ENCODE measurements around the gene ZNF174. TPM values are rescaled to one million over a fixed set of nuclear protein-coding genes. Genes with fewer than 3 reads are reported as not detected.

The ZNF174 gene
- total and polyA plus RNA-seq, 2 of the 4 experiments (the other 2 are of a cell fraction): 7.2 to 10.6 TPM

DNA sequence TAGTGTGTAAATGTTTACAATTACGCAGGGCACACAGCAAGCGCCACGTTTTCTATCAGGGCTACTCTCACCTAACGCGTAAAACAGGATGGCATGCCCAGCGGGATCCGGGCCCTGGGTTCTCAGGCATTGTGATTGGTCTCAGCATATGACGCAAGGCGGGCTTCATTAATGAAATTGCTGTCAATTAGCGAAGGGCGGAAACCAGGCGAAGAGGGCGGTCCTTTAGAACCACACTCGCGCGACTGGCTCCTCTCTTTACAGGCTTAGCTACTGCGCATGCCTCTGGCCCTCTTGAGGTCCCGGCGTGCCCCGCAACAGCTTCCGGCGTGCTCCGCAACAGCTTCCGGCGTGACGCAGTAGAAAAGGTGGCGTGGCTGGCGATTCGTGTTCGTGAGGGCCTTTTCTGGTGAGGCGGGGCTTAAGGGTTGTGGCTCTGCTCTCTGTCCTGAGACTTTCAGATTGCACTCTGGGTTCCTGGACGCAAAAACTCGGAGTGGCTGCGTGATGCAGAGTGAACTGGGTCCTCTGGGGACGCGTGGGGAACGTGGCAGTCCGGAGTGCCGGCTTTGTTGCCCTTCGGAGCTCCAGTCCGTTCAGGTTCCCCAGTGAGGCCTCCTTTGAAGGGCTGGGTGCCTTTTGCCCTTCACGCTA, 36.1 kb upstream of the ZNF174 start:
- peak overlapping the region; percentile 91 to 98 for H4K8ac ChIP-seq (ENCODE audit: low read depth in 2 of 2, low read length in 2 of 2)
- peak overlapping the region; percentile 77 for H3K27ac ChIP-seq (ENCODE audit: insufficient read depth, low read length)
- H3K4me1 ChIP-seq (ENCODE audit: control insufficient read depth, insufficient read depth, low read length): no peaks in the 10 kb centered on the region
- no peaks in the 10 kb centered on the region for H3K27me3 ChIP-seq (ENCODE audit: control insufficient read depth, insufficient read depth, low read length)
- H3K4me2 ChIP-seq (ENCODE audit: low read depth, low read length): peak overlapping the region; percentile 66
- no TSS peak for BruUV-seq (replicated peaks)
- H3K9me1 ChIP-seq (ENCODE audit: insufficient read depth, low read length): no peaks in the 10 kb centered on the region
- dilution Hi-C loops (cut with HindIII; ENCODE audit: low sequenced_read_pairs, unreplicated experiment): no loop called here
- in situ Hi-C loops (cut with MboI; ENCODE audit: low sequenced_read_pairs): no loop called here
- peak overlapping the region; percentile 57 for H3K9ac ChIP-seq (ENCODE audit: low read depth, low read length)
- intact Hi-C loops (cut with micrococcal nuclease): no loop called here
- H3K4ac ChIP-seq (ENCODE audit: low read depth, low read length): peak overlapping the region; percentile 84
- peak overlapping the region; percentile 98 for H2AK9ac ChIP-seq (replicated peaks; ENCODE audit: low read depth, low read length, poor library complexity)
- H3K36me3 ChIP-seq (ENCODE audit: control insufficient read depth, insufficient read depth, low read length): no peaks in the 10 kb centered on the region
- peak overlapping the region; percentile 13; the same call in 1 of the 2 replicates for H3K18ac ChIP-seq (ENCODE audit: low read depth, low read length)
- peak overlapping the region; percentile 22; the same call in 1 of the 2 replicates for H2BK20ac ChIP-seq (ENCODE audit: low read depth, low read length)
- peak overlapping the region; percentile 79 for H3K23ac ChIP-seq (ENCODE audit: low read depth, low read length)
- peak overlapping the region; percentile 98 for H2AFZ ChIP-seq (replicated peaks; ENCODE audit: low read length, poor library complexity)
- H3K56ac ChIP-seq (ENCODE audit: extremely low read depth, insufficient read depth, low read length): peak overlapping the region; percentile 61; the same call in 1 of the 2 replicates
- H3K14ac ChIP-seq (replicated peaks; ENCODE audit: low read depth, low read length): peak overlapping the region; percentile 96
- peaks cover 10% of the 10 kb centered on the region for H3K9me3 ChIP-seq (ENCODE audit: control insufficient read depth, insufficient read depth, low read length)
- ChIA-PET POLR2A (ENCODE audit: unreplicated experiment) (no interaction called here), CTCF (no interaction called here)
- no peak overlapping the region for H2BK15ac ChIP-seq (ENCODE audit: low read depth, low read length)
- peak overlapping the region; percentile 78 for H4K91ac ChIP-seq (ENCODE audit: insufficient read depth, low read depth, low read length)
- peak overlapping the region; percentile 29 for H2BK120ac ChIP-seq (ENCODE audit: low read depth, low read length)
- H3K4me3 ChIP-seq (ENCODE audit: insufficient read depth, low read depth, low read length): peak overlapping the region; percentile 64
- peak; percentile 98 for ATAC-seq (ENCODE audit: low read depth)
- peak overlapping the region; percentile 93 for H4K5ac ChIP-seq (ENCODE audit: low read depth, low read length)
- H2BK5ac ChIP-seq (ENCODE audit: low read depth, low read length, poor library complexity, severe bottlenecking): peak overlapping the region; percentile 65
- H2AK5ac ChIP-seq (ENCODE audit: low read depth, low read length): peak overlapping the region; percentile 88
- WGBS, 2 experiments (ENCODE audit: extremely low coverage in 2 of 2, insufficient read length in 1 of 2): 14% methylated on average over 23 of the region's 42 CpGs; no CpG with 5 or more reads in 1 of the 2 experiments
- peaks cover 0 to 11% of the 10 kb centered on the region in 2 experiments; a peak in 2 of 4 replicates for H3K79me1 ChIP-seq (ENCODE audit: low read depth in 1 of 2, low read length in 2 of 2)
- DNase-seq: peak; percentile 95
- no peaks in the 10 kb centered on the region for H4K20me1 ChIP-seq (ENCODE audit: insufficient read depth, low read length)
- TF ChIP-seq, protein P1, sequence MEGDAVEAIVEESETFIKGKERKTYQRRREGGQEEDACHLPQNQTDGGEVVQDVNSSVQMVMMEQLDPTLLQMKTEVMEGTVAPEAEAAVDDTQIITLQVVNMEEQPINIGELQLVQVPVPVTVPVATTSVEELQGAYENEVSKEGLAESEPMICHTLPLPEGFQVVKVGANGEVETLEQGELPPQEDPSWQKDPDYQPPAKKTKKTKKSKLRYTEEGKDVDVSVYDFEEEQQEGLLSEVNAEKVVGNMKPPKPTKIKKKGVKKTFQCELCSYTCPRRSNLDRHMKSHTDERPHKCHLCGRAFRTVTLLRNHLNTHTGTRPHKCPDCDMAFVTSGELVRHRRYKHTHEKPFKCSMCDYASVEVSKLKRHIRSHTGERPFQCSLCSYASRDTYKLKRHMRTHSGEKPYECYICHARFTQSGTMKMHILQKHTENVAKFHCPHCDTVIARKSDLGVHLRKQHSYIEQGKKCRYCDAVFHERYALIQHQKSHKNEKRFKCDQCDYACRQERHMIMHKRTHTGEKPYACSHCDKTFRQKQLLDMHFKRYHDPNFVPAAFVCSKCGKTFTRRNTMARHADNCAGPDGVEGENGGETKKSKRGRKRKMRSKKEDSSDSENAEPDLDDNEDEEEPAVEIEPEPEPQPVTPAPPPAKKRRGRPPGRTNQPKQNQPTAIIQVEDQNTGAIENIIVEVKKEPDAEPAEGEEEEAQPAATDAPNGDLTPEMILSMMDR (conservative IDR thresholded peaks at IDR 0.05; ENCODE audit: low read depth, low read length): no peak
- no peak for TF ChIP-seq MAFK (IDR thresholded peaks at IDR 0.05; ENCODE audit: low read depth, low read length)
- TF ChIP-seq CEBPB (IDR thresholded peaks at IDR 0.05; ENCODE audit: low read depth, low read length): peak; percentile 83
- TF ChIP-seq MAZ (IDR thresholded peaks at IDR 0.05; ENCODE audit: borderline replicate concordance, low read depth, low read length): peak; percentile 31; the same call in 1 of the 2 replicates
- no peak for TF ChIP-seq RFX5 (IDR thresholded peaks at IDR 0.05; ENCODE audit: low read depth, low read length)
- TF ChIP-seq, protein P2, sequence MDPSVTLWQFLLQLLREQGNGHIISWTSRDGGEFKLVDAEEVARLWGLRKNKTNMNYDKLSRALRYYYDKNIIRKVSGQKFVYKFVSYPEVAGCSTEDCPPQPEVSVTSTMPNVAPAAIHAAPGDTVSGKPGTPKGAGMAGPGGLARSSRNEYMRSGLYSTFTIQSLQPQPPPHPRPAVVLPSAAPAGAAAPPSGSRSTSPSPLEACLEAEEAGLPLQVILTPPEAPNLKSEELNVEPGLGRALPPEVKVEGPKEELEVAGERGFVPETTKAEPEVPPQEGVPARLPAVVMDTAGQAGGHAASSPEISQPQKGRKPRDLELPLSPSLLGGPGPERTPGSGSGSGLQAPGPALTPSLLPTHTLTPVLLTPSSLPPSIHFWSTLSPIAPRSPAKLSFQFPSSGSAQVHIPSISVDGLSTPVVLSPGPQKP (IDR thresholded peaks at IDR 0.05; ENCODE audit: borderline replicate concordance, low read depth, low read length): no peak
- TF ChIP-seq MXI1 (IDR thresholded peaks at IDR 0.05; ENCODE audit: borderline replicate concordance, low read depth, low read length): 0 out of 2 replicates have a peak, but pooled peaks have one; percentile 42
- TF ChIP-seq RCOR1 (IDR thresholded peaks at IDR 0.05; ENCODE audit: insufficient replicate concordance, low read length): no peak
- no peak for TF ChIP-seq FOS (IDR thresholded peaks at IDR 0.05; ENCODE audit: low read depth, low read length)
- no peak for TF ChIP-seq USF2 (IDR thresholded peaks at IDR 0.05; ENCODE audit: low read depth, low read length)
- peak; percentile 65; the same call in 1 of the 2 replicates for TF ChIP-seq NFE2L2 (IDR thresholded peaks at IDR 0.05; ENCODE audit: low read depth, low read length)
- TF ChIP-seq BHLHE40 (IDR thresholded peaks at IDR 0.05; ENCODE audit: low read depth, low read length): no peak
- peak; percentile 92 for TF ChIP-seq POLR2A (IDR thresholded peaks at IDR 0.05; ENCODE audit: low read depth, low read length)
- TF ChIP-seq RAD21 (IDR thresholded peaks at IDR 0.05; ENCODE audit: low read length): peak; percentile 17
- TF ChIP-seq CHD1 (IDR thresholded peaks at IDR 0.05; ENCODE audit: low read depth, low read length): no peak

Data from IMR-90 (cell line).